ENCODE measurements around the gene EPGN.
"Not testable (repeated sequence)": the region's sequence is repeated elsewhere in the genome, so short reads cannot be mapped to it uniquely, and the experiment has no call there.

EPGN gene

DNA sequence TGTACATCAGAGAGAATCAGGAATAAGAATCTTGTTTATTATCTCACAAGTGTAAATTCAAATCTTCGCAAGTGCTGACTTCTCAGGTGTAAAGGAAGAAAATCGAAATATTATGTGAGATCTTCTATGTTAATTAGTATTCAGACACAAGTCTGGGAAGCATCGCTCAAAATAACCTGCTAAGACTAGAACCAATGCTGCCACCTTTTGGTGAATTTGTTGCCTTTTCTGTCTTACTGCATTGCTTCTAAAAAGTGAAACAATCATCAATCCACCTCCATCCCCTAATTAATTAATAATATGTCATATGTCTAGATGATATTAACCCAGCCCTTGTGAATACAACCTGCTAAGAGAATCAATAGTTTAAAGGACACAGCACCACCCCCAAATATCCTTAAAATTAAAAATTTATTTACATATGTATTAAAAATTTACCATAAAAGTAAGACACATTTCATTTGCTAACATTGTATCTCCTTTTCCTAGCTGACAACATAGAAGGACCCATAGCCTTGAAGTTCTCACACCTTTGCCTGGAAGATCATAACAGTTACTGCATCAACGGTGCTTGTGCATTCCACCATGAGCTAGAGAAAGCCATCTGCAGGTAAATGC is 3.5 kb downstream of the EPGN start:
- DNase-seq, result no peak

DNA sequence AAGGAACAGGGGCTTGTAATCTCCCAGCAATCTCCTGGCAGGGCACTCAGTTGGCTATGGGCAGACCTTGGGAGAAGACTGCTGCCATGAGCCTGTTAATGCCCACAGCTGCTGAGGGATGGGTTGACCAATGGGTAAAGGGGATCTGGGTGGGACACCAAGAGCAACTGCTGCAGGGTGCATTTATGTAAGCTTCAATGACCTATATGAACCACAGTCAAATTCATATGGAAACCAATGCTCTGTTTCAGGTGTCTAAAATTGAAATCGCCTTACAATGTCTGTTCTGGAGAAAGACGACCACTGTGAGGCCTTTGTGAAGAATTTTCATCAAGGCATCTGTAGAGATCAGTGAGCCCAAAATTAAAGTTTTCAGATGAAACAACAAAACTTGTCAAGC is 6.1 kb downstream of the EPGN start:
- no peak for DNase-seq

DNA sequence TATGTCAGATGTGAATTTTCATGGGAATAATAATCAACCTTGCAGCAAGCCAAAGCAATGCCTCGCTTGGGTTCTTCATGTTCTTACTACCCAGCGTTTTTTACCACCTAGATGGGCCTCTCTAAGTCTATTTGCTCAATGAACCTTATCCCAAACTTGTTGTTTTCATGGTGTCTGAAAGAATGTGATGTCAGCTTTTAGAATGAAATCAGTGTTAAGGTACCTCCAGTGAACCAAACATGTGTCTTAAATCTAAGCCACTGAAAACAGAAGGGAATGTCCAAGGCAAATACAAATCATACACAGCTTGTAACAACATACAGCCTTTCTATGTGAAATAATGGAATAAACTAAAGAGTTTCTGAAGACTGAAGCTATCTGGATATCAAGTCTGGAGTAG is 6.7 kb downstream of the EPGN start:
- no peak for DNase-seq

DNA sequence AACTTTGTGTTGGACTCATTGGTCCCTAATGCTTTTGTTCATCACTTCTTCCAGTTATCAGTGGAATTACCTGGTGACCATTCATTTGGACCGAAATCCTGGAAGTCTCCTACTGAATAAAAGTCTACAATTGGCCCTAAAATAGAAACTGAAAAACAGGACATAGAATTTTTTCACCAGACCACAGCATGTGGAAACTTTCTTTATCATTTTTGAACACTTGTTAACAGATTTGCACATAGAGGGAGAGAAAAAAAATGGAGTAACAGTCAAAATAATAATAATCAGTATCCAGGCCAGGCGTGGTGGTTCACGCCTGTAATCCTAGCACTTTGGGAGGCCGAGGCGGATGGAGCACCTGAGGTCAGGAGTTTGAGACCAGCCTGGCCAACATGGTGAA is 7.1 kb downstream of the EPGN start:
- DNase-seq, result no peak

DNA sequence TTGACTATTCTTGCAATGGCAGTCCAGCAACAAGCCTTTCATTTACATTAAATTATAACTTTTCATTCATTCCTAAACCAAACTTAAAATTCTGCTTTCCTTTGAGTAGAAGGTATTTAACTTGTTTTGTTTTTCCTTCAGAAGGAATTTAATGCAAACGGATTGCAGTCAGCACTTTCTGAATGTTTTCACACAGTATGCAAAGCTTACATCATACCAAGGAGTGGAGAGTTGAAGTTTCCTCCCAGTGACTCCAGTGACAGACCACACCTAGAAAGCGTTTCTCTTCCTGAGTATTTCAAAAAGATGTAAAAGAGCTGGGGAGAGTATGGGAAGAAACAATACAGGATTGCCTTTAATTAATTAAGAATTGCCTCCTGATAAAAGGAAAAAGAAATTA is 8.1 kb downstream of the EPGN start:
- DNase-seq, result no peak

DNA sequence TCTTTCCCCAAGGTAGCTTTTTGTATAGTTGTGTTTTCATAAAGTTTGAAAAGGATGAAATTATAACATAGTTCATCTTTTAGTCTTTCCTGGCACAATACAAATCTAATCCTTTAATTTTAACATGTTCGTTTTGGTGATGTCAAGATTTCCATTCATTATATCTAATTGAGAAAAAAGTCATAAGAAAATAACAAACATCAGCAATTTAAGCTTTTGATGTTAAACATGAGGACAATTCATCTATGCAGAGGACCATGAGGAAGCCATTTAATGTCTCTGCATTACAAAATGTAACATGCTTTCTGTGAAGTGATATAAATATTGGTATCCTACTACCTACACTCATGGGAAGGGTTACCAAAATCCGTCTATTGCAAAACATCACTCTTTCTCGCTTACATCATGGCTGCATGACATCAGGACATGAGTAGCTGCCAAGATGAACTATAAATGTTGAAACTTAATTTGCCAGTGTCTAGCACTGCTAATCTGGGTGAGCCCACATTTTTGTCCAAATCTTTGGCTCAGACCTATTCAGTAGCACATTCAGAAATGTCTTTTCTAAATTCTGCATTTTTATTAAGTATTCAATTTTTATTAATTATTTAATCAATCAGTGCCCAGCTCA is 9.5 kb downstream of the EPGN start:
- no peak for DNase-seq

DNA sequence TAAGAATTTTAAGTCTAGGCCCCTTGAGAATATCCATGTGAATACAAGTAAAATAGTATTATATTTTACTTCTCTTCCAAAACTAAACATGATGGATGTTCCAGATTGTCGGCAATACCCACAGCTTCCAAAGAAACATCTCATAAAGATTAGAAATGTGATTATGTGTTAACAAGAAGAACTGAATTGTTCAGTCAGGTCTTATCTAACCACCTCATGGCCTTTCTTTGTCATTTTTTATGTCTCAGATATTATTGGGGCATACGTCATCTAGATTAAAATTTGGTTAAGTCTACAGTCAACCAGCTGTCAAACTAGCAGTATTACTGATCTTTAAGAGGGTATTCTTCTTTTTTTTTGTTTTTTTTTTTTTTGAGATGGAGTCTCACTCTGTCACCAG is 10.0 kb downstream of the EPGN start:
- DNase-seq, result no peak

DNA sequence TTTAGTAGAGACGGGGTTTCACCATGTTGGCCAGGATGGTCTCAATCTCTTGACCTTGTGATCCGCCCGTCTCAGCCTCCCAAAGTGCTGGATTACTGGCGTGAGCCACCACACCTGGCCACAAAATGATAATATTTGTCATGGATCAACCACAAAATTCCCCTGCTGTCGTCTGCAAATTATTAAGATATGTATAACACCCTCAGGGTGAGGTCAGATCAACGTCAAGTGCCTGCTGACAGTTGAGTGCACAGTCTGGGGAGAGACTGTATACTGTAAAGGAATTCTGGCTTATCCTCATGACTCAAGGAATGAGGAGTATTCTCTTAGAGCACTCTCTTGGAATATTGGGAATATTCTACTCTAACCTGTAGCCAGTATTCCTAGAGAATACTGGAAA is 11.2 kb downstream of the EPGN start:
- no peak for DNase-seq

DNA sequence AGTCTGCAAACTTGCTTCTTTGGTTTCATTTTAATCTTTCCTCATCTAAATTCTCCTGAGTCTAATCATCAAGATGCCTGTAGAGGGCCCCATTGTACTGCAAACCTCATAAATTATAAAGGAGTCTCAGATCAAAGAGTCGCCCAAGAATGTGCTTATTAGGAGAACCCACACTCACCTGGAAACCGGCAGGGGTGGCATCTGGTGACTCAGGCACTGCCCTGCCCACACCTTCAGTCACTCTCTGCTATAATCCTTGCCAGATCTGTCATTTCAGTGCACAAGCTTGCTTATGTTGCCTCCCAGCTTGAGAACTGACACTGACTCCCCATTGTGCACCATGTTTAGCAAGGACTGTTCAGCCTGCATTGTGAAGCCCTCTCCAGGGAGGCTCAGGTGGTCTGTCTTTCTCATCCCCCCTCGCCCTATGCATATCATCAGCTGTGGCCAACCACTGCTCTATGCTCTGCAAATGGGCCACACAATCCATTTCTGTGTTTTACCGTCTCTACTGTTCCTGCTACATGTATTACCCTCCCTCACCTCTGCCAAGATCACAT is 12.4 kb downstream of the EPGN start:
- no peak for DNase-seq

DNA sequence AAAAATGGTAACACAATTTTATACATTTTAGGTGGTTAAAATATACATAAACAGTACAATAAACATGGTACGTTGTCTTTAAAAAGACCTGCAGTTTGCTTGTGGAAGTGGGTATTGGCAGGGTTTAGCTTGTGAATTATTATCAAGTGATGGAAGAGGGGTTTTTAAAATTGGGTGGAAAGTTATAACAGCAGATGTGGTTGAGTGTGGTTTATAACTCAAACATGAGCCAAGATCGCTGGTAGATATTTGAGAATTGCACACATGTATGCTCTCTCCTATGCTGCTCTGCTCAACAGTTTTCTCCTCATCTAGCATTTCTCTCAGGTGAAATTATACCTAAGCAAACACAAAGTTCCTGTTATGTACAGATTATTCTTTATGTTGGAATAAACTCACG is 14.0 kb downstream of the EPGN start:
- DNase-seq, result no peak

DNA sequence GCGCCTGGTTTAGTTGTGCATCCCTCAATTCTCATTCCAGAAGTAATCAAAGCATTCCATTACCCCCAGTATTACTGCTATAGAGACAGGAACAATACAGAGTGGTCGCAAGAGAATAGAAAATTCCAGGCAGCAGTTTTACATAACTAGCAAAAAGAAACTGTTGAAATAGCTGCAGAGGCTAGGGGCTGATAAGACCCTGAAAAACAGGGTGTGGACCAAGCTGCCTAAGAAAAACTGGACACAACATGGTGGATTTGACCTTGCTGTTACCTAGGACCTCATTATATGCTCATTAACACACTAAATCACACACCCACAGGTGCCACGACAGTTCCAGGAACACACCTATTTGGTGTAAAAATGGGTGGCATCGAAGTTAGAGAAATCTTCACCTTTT is 15.4 kb downstream of the EPGN start:
- no peak for DNase-seq

DNA sequence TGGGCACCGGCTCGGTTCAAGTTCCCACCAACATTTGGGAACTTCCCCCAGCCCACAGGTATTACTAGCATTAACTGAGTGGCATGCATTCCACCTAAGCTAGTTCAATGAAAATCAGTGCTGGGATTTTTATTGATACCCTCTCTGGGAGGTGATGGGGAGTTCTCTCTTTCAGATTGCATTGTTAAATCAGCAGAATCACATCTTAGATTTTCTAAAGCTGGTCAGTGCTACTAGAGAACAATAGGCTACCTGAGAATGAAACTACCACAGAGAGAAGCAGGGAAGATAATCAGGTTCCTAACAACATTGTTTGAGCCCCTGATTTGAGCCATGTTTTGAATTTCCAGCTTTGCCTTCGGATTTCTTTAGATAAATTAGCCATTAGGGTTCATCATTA is 16.0 kb downstream of the EPGN start:
- DNase-seq, result no peak

DNA sequence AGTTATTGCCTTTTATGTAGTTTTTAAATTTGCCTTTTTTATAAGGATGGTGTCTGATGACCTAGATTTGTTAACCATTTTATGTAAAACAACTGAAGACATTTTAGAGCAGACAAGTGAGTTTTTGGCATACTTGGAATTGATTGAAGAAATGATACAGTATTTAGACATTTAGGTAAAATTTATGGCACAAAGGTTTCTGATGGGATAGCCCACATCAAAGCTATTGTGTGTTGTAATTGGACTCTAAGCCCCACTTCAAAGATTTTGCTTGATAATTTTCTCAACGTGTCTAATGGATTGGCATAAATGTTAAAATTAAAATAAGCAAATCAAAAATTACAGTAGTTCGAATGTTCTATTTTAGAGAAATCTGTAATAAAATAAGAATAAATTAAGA is 17.6 kb downstream of the EPGN start:
- no peak for DNase-seq

DNA sequence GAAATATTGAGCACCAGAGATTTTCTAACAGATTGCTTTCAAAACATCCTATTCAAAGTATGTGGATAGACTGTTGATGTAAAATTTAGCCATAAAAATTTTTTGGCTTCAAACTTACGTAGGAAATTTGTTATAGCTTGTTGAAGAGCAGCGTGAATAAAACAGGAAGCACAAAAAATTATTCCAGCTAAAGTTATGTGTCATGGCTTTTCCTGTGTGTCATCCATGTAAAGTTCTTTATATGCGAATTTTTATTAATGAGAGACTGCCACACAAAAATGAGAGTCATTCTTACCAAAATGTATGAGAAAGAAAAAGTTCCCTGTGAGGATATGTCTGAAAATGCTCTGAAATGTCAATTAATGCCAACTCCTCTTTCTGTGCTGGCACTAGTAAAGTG is 19.5 kb downstream of the EPGN start:
- DNase-seq, result no peak

DNA sequence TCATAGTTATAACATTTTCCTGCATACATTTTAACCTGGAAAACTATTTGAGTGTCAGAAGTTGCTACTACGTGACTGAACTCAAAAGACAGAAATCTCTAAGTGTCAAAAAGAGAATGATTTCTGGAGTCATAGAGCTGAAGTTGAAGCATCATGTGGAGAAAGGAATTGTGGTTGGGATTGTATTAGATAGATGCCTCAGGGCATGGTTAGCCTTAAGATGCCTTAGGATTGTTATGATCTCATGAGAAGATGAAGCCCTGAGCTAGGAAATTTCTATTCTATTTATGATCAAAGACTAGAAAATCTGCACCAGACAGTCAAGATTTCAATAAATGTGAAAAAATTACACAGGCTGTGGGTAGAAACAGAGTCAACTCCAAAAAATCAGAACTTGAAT is 20.2 kb downstream of the EPGN start:
- no peak for DNase-seq

DNA sequence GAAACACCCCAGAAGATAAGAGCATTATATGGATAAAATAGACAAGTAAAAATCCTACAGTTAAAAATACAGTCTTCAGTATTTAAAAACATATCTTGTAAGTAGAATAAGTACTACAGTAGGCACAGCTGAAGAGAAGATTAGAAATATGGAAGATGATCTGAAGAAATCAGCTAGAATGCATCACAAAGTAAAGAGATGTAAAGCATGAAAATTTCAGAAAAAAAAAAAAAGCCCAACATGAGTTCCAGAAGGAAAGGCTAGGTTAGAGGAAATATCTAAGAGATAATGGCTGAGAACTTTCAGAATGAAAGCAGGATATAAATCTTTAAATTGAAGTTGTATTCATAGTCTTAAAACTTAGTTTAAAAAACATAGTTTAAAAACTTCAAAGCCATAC is 21.0 kb downstream of the EPGN start:
- no peak for DNase-seq

DNA sequence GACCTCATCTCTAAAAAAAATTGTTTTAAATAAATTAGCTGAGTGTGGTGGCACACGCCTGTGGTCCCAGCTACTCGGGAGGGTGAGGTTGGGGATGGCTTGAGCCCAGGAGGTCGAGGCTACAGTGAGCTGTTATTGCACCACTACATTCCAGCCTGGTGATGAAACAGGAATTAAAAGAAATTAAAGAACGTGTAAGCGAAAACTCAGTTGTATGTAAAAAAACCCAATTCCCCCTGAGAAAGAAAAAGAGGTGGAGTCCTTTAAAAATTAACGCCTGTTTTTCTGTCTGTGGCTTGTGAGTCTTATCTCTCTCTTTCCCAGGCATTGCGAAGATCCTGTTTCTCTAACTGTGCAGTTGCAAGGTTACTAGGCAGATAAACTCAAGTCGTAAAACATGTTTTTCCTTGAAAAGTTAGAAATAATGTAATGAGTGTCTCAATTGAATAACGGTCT is 22.1 kb downstream of the EPGN start:
- DNase-seq, result no peak

DNA sequence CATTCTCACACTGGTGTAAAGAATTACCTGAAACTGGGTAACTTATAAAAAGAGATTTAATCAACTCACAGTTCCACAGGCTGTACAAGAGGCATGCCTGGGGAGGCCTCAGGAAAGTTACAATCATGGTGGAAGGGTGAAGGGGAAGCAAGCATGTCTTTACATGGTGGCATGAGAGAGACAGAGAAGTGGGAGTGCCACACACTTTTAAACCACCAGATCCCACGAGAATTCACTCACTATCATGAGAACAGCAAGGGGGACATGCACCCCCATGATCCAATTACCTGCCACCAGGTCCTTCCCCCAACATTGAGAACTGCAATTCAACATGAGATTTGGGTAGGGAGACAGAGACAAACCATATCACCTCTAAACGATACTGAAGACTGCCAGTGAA is 23.0 kb downstream of the EPGN start:
- DNase-seq, result no peak

DNA sequence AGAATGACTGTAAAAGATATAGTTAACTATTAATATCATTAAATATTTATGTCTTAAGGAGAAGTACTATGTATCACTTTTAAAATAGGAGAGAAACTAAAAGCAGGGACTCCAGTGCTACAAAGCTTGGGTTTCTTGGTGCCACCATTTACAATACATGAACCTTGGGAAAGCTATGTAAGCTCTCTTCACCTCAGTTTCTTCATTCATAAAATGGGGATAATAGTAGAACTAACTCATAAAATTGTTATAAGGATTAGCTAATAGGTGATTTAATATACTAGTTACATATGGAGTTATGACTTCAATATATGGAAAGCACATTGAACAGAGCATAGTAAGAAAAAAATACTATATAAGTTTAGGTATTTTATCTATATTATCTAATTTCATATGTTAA is 23.7 kb downstream of the EPGN start:
- DNase-seq, result no peak

DNA sequence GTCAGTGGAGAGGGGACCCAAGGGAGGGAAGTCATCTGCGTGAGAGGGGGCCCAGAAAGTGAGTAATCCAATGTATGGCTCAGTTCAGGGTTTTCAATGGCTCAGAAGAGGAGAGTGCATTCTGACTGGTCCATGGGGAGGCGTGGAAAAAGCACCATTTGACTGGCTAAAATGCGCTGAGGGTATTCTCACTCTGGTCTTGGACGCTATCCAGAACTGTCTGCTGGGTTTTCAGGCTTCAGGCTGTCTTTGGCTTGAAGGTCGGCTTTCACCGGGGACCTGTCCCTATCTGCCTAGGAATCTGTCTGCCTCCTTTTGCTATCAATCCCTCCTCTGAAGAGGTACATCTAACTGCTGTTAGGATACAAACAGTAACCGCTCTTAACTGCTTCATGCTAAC is 26.4 kb downstream of the EPGN start:
- no peak for DNase-seq

DNA sequence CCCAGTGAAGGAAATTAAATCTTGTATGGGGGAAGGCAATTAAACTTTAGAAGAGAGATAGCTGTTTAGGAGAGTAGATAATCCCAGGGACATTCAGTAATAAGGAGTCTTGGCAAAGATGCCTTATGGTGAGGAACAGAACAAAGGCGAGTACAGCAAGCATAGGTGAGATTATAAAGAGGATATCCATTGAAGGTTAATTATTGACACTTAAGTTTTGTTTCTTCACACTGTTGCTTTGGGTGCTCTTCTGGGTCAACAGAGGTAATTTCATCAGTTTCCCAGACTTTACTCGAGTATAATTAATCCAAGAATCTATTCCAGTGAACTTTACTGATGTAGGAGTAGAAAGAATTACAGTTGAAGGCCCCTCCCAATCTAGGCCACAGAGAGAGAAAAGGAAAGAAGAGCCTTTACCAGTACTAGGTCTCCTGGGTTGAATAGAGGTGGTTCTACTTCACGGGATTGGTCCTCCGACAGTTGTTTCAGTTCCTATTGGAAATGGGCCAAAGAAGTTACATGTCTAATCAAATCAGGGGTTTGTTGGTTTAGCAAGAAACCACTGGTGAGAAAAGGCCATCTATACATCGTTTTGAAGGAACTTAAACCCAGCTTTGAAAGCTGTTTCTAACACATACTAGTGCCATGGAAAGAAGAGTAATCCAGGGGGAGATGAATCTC is 27.2 kb downstream of the EPGN start:
- no peak for DNase-seq

DNA sequence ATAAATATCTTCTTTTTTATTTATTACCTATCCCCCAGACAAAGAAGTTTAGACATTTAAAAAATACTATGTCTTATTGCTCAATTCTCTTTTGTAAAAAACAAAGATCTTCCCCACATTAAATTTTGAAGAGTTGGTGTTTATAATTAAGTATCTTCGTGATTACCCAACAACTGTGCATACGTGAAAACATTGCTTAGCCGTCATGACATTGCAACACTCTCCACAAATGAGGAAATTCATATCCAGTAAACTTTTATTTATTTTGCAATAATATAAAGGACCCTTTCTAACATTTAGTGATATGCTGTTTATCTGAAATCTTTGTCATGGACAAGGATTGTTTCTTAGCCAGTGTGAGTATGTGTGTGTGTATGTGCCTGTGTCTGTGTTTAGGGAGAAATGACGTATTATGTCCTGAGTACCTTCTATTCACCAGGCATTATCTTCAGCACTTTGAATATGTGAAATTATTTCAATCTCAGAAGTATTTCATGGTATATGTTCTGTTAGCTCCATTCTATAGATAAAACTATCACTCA is 30.6 kb downstream of the EPGN start:
- DNase-seq, result no peak

DNA sequence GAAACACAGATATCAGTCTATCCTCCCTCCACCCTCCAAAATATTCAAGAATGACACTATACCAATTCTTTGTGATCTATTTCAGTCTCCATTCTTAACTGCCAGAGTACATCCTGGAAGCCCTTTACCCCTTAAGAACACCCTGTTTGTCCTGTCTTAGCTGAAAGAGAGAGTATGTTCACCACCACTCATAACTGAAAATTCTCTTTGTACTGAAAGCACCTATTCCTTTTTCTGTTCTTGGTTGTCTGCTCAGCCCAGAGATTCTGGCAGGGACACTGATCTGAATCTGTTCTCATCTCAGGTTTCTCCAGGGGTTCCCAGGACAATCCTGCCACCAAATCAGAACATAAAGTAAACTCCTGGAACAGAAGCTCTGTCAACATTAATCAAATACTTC is 31.2 kb downstream of the EPGN start:
- no peak for DNase-seq

DNA sequence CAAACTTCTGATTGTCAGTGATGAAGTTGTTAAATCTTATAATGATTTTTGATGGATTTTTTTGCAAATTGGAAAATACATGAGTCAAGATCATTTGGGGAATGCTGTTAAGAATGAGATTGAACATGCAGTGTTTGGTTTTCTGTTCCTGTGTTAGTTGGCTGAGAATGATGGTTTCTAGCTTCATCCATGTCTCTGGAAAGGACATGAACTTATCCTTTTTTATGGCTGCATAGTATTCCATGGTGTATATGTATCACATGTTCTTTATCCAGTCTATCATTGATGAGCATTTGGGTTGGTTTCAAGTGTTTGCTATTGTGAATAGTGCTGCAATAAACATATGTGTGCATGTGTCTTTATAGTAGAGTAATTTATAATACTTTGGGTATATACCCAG is 32.2 kb downstream of the EPGN start:
- not testable (repeated sequence) for DNase-seq

All from NCI-H2227 treated with DMSO at 0.1 percent for 48 hours (cell line).